Stimulated activated CD8-positive, alpha-beta memory T cell treated with anti-CD3 and anti-CD28 coated beads, Interleukin-15, amount 100 ng/mL, for 1 hour (primary cell): ENCODE results near the gene NUMBL.
A peak's percentile ranks its signal among the peaks of the same experiment; 100 is the strongest.
"Not testable (repeated sequence)": the region's sequence is repeated elsewhere in the genome, so short reads cannot be mapped to it uniquely, and the experiment has no call there.

Experiments used
- DNase-seq: peaks from one replicate; pipeline ENCODE4 v3.0.0-alpha.2; 2020; ENCODE audit warnings: low read depth

Gene NUMBL

DNA sequence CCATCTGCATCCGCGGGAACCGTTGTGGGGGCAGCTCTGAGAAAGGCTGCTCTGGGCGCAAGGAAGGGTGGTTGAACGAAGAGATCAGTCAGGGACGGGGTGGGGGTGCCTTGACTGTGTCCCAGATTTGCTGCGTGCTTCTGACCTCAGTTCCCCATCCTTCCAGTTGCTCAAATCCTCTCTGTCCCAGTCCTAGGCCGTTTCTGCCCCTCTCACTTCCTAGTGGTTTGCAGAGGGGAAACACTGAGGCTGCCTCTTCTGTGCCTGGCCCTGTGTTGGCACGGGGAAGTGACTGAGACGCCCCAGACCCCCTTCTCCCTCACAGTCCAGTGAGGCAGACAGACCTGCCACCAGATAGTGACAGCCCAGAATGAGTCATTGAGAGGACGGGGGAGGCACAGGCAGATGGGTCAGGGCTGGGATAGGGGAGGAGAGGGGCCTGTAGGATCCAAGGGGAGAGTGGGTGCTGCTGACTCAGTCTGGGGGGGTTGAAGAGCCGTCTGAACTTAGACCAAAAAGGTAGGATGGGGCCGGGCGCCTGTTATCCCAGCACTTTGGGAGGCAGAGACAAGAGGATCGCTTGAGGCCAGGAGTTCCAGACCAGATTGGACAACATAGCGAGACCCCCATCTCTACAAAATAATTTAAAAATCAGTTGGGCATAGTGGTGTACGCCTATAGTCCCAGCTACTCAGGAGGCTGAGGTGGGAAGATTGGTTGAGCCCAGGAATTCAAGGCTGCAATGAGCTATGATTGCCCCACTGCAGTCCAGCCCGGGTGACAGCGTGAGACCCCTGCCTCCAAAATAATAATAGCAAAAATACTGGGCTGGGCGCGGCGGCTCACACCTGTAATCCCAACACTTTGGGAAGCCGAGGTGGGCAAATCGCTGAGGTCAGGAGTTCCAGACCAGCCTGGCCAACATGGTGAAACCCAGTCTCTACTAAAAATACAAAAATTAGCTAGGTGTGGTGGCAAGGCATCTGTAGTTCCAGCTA lies 26.5 kb downstream of the NUMBL start:
- no peak for DNase-seq

DNA sequence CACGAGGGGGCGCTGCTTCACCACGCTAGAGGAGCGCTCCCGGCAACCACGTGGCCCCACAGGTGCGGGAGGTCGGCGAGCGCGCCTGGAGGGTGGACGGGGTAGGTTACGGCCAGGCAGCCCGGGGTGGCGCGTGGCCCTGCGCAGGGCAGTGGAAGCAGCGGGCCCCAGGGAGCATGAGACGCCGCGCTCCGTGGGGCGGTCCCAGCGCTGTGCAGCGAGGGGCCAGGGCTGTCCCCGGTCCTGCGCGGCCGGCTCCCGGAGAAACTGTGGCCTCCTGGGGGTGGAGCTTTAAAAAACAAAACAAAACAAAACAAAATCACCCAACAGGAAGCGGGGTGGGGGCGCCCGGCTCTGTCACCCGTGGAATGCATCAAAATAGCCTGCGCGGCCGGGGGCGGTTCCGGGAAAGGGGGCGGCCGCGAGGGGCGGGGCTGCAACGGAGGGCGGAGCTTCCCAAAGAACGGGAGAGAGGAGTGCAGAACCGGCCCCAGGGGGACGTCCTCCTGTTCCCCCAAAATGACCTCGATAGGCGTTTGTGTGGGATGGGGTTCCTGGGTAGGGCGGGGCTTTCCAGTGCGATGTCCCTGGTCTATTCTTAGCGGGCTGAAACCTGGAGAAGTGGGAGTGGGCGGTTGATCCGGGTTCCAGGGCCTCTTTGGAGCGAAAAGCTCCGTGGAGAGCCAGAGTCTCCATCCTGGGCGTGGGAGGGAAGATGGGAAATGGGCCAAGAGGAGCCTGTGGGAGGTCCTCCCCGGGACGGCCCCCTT lies 27.3 kb downstream of the NUMBL start:
- DNase-seq: peak; percentile 90

DNA sequence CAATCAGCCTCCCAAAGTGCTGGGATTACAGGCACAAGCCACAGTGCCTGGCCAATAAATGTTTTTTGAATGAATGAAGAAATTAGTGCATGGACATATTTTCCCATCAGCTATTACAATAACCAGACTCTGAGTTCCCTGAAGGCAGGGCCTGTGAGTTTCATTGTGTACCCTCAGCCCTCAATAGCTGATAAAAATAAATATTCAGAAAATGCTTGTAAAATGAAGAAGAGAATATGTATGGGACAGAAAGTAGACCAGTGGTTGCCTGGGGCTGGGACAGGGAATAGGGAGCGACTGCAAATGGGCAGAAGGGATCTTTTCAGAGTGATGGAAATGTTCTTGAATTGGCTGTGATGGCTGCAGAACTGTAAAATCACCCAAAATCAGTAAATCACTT lies 28.8 kb downstream of the NUMBL start:
- DNase-seq: no peak

DNA sequence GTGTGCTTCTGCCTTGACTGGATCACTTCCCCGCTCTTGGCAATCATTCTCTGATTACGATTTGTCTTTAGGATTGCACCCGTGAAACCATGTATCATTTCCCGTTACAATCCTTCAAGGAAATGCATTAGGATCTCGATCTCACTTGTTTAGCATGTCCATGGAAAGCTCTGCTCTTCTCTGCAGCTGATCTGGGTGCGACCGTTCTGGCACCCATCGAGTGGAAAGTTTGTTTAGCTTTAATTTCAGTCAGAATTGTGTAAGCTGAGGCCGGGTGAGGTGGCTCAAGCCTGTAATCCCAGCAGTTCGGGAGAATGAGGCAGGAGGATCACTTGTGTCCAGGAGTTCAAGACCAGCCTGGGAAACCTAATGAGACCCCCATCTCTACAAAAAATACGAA lies 30.9 kb downstream of the NUMBL start:
- DNase-seq: no peak

DNA sequence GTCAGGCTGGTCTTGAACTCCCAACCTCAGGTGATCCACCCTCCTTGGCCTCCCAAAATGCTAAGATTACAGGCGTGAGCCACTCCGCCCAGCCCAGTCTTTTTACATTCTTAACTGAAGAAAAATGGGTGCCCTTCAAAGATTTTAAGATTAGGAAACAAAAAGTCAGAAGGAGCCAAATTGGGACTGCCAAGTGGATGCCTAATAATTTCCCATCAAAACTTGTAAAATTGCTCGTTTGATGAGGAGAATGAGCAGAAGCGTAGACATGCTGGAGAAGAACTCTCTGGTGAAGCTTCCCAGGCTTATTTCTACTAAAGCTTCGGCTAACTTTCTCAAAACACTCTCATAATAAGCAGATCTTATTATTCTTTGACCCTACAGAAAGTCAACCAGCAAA lies 31.3 kb downstream of the NUMBL start:
- no peak for DNase-seq

DNA sequence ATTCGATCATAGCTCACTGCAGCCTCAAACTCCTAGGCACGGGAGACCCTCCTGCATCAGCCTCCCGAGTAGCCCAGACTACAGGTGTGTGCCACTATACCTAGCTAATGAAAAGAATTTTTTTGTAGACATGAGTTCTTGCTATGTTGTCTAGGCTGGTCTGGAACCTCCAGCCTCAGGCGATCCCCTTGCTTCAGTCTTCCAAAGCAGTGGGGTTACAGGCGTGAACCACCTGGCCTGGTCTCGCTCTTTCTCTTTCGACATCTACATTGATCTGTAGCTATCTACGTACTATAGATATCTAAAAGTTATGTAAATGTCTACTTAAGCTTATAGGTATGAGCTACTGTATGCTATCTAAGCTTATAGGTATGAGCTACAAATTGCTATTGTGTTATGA lies 32.4 kb downstream of the NUMBL start:
- DNase-seq: no peak

DNA sequence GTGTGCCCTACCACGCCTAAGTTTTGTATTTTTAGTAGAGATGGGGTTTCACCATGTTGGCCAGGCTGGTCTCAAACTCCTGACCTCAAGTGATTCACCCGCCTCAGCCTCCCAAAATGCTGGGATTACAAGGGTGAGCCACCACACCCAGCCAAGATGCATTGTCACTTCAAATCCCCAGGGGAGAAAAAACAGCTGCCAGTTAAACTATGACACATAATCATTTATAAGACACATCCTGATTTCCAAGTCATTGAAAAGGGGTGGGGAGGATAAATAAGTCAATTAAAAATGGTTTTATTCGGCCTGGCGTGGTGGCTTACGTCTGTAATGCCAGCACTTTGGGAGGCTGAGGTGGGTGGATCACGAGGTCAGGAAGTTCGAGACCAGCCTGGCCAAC lies 34.8 kb downstream of the NUMBL start:
- DNase-seq: not testable (repeated sequence)

DNA sequence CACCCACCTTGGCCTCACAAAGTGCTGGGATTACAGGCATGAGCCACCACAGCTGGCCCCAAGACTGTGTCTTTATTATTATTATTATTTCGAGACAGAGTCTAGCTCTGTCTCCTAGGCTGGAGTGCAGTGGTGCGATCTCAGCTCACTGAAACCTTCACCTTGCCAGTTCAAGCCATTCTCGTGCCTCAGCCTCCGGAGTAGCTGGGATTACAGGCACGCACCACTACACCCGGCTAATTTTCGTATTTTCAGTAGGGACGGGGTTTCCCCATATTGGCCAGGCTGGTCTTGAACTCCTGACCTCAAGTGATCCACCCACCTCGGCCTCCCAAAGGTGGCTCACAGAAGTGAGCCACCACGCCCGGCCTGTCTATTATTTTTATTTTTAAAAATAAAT lies 38.1 kb downstream of the NUMBL start:
- DNase-seq: not testable (repeated sequence)

DNA sequence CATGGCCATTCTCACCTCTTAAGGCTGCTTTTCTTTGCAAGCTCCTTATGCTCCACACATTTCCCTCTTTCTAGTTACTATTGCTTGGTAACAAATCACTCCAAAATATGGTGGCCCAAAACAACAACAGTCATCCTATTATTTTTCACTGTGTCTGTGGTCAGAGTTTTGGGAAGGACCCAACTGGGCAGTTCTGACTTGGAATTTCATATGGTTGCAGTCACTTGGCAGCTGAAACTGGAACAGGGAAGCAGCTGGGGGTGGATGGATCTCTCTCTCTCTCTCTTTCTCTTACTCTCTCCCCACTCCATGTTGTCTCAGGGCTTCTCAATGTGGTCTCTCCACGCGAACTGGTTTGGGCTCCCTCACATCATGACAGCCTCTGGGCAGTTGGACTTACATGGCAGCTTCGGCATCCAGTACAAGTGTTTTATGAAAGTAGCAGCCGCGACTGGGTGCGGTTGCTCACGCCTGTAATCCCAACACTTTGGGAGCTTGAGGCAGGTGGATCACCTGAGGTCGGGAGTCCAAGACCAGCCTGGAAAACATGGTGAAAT lies 39.6 kb downstream of the NUMBL start:
- DNase-seq: no peak

DNA sequence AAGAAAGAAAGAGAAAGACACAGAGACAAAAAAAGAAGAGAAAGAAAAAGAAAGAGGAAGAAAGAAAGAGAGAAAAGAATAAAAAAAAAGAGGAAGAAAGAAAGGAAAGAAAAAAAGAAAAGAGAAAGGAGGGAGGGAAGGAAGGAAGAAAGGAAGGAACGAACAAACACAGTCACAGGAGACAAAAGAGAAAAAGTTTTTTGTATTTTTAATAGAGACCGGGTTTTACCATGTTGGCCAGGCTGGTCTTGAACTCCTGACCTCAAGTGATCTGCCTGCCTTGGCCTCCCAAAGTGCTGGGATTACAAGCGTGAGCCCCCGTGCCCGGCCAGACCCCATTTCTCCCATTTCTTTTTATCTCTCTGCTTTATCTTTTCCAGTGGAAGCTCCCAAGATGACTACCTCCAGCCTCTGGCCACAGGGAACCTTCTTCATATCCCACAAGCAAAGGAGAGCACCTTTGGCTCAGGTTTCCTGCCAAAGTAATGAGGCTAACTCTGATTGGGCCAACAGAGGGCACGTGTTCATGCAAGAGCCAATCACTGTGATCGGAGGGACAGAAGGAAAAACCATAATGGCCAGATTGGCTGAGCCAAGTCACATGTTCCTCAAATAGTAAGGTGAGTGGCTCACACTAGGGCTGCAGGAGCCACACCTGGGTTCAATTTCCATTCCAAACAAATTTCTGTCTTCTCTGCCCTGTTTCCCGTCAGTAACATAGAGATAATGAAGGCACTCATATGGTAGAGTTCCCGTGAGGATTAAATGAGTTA lies 40.4 kb downstream of the NUMBL start:
- DNase-seq: not testable (repeated sequence)

DNA sequence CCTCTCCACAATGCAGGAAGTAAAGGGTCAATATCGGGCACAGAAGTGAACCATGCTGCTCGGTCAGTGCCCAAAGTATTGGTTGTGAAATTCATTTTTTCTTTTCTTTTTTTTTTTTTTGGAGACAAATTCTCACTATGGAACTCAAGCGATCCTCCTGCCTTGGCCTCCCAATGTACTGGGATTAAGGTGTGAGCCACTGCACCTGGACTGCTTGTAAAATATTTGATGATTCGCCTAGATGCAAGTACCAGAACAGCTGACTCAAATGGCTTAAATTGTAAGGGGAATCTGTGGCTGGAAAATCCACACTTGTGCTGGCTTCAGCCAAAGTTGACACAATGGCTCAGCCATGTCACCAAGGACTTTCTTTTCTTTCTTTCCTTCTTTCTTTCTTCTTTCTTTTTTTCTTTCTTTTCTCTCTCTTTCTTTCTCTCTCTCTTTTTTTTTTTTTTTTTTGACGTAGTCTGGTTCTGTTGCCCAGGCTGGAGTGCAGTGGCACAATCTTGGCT lies 43.7 kb downstream of the NUMBL start:
- DNase-seq: no peak

DNA sequence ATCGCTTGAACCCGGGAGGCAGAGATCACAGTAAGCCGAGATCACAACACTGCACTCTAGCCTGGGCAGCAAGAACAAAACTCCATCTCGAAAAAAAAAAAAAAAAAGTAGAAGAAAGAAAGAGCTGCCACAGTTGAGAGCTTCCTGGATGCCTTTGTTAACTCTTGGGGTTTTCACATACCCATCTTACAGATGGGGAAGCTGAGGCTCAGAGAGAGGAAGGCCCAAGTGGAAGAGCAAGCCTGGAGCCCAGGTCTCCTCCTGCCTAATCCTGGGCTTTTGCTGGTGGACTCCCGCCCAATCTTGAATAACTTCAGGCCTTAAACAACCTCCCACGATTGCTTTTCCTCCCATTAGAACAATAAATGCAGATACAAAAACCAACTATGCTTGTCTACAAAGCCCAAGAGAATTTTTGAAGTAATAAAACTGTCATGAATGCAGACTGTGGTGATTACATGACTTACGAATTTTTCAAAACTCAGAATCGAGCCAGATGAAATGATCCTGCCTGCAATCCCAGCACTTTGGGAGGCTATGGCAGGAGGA lies 47.6 kb downstream of the NUMBL start:
- no peak for DNase-seq

DNA sequence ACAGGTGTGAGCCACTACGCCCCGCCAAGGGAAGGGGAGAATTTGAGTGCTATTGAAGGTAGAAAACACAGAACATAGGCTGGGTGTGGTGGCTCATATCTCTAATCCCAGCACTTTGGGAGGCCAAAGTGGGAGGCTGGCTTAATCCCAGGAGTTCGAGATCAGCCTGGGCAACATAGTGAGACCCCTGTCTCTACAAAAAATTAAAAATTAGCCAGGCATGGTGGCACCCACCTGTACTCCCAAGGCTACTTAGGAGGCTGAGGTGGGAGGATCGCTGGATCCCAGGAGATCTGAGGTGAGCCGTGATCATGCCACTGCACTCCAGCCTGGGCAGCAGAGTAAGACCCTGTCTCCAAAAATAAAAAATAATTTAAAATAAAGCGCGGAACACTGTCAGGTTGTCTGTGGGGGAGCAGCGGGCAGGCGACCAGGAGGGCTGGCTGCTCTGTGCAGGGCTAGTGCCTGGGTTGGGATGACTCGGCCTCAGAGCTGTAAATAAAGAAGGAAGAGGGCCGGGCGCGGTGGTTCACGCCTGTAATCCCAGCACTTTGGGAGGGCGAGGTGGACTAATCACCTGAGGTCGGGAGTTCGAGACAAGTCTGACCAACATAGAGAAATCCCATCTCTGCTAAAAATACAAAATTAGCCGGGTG lies 48.3 kb downstream of the NUMBL start:
- DNase-seq: no peak

DNA sequence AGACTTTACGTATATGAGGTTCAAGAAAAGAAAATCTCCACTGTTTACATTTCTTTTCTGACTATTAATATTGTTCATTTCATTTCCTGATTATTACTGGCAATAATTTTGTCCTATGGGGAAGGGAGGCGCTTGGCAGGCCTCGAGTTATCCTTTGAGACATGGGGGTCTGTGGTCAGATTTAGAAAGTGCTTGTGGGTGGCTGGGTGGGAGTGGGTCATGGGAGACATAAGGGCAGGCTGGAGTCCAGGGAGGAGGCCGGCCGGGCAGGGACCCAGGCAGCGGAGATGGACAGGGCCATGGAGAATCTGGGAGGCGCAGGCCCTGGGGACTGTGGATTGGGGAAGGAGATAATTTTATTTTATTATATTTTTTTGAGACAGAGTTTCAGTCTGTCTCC lies 49.2 kb downstream of the NUMBL start:
- no peak for DNase-seq

DNA sequence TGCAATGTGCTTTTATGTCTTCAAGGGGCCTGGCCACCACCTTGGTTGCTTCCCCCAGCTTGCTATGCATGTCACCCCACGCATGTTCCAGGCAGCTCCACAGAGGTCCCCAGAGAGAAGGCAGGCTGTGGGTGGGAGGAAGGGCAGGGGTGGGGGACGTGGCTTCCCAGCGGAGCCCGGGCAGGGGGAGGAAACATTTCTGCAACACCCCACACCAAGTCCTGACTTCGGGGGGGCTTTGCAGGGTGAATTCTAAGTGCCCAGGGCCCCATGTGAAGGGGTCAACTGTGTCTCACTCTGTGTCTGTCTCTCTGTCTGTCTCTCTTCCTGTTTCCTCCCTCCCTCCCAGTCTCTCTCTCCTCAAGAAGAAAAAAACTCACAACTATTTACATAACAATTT lies 49.7 kb downstream of the NUMBL start:
- DNase-seq: no peak

DNA sequence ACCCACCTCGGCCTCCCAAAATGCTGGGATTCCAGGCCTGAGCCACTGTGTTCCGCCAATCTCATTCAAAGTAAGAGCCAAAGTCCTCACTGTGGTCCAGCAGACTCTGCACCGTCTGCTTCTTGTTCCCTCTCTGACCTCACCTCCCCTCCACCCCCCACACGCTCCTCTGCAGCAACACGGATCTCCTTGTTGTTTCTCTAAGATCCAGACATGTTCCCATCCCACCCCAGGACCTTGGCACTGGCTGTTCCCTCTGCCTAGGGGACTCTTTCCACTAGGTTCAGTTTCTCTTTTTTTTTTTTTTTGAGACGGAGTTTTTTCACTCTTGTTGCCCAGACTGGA lies 50.8 kb downstream of the NUMBL start:
- DNase-seq: no peak

DNA sequence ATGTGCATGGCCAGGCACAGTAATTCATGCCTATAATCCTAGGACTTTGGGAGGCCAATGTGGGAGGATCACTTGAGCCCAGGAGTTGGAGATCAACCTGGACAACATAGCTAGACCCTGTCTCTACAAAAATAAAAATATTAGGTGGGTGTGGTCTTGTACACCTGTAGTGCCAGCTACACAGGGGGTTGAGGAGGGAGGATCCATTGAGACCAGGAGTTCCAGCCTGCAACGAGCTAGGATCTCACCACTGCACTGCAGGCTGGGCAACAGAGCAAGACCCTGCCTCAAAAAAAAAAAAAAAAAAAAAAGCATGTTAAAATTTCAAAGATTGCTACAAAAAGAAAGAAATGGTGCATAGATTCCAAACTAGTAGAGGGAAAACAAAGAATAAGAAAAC lies 52.1 kb downstream of the NUMBL start:
- no peak for DNase-seq

DNA sequence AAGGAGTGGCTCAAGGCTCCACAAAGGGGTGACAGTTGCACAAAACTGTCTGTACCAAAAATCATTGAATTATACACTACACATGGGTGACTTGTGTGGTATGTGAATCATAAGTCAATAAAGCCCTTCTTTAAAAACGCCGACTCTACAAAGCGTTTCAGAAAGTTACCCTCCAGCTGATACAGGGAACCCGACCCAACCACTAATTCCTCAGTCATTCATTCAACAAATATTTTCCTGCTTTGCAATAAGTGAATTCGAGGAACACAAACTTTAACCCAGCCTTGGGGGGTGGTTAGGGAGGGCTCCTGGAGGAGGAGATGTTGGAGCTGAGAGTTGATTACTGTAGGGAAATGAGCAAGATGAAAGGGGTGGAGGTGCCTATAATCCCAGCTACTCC lies 57.2 kb downstream of the NUMBL start:
- DNase-seq: no peak

DNA sequence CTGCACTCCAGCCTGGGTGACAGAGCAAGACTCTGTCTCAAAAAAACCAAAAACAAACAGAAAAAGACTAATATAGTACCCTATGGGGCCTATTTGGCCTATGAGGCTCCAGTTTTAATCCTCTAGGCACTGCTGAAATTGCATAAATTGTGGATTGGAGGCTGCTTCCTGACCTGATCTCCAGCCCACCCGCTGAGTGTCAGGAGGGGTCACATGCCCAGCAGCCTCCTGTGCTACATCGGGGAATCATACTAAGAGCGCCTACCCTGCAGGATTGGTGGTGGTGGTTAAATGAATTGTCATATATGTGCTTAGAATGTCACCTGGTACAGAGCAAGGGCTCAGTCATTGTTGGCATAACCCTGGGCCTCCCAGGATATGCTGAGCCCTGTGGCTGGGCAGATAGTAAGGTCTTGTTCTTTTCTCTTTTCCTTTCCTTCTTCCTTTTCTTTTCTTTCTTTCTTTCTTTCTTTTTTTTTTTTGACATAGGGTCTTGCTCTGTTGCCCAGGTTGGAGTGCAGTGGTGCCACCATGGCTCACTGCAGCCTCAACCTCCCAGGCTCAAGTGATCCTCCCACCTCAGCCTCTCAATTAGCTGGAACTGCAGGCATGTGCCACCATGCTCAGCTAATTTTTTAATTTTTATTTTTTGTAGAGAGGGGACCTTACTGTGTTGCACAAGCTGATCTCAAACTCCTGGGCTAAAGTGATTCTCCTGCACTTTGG lies 58.0 kb downstream of the NUMBL start:
- DNase-seq: no peak

DNA sequence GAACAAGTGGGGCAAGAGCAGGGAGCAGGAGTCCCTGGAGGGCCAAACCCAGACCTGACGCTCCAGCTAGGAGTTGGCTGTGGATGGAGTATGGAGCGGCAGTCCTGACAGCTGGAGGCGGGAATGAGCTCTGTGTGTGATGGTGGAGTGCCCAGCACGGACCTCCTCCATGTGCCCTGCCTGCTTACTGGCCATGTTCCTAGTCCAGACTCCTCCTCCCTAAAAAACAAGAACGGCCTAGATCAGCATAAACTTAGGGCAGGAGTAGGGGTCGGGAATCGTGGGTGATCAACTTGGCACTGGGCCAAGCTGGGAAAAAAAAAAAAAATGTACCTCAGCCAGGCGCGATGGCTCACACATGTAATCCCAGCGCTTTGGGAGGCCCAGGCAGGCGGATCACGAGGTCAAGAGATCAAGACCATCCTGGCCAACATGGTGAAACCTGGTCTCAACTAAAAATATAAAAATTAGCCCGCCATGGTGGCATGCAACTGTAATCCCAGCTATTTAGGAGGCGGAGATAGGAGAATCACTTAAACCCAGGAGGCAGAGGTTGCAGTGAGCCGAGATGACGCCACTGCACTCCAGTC lies 59.8 kb downstream of the NUMBL start:
- no peak for DNase-seq
